K562 (cell line): ENCODE measurements around the gene MEIOB.

Experiments
- MAFK ChIP-seq: IDR thresholded peaks from 2 replicates; pipeline ENCODE4 v1.6.1; 2011; ENCODE audit warnings: low read length, improper control_type of control experiment
- RFX5 ChIP-seq: IDR thresholded peaks from 2 replicates; pipeline ENCODE4 v1.6.1; 2011; ENCODE audit warnings: low read depth, mild to moderate bottlenecking, improper control_type of control experiment, low read length
- TF ChIP-seq, protein P1 (sequence below): fragments of 450-650 bp; IDR thresholded peaks from 2 replicates; pipeline ENCODE4 v1.6.1; 2017; ENCODE audit warnings: mild to moderate bottlenecking, moderate library complexity
- TF ChIP-seq, protein P2 (sequence below), 3 experiments: IDR thresholded peaks in 2 of 3; conservative IDR thresholded peaks in 1 of 3; 2 replicates each; pipeline ENCODE4 v1.5.1; 2011 to 2012; ENCODE audit warnings: low read length in 3 of 3, mild to moderate bottlenecking in 3 of 3, control low read depth in 2 of 3, improper control_type of control experiment in 1 of 3, inconsistent platforms in 1 of 3, low read depth in 1 of 3, mixed read lengths in 1 of 3, moderate library complexity in 1 of 3; ENCODE audit not compliant: insufficient read depth in 2 of 3

DNA sequence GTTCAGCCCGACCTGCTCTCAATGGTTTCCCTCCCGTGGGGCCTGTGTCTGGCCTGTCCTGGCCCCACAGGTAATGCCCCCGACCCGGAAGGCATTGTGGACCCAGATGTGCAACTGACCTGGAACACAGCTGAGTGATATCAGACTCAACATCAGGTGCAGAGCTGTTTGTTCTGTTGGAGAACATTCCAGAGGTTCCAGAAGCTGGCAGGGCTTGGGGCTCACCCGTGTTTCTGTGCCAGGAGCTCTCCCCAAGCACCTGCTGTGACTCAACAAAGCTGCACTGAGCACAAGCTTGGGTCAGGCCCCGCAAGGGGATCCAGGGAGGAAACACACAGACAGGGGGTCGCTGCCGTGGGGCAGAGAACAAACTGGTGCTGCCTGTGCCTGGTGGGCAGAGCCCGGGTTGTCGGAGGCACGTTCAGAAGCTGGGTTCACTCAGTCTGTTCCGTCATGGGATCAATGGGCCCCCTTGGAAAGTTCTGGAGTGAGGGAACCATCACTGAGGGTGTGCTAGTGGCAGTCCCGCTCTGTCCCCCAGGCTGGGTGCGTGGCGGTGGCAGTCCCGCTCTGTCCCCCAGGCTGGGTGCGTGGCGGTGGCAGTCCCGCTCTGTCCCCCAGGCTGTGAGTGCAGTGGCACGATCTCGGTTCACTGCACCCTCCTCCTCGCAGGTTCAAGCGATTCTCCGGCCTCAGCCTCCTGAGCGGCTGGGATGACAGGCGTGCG is 24.1 kb upstream of the MEIOB start:
- no peak for TF ChIP-seq RFX5
- no peak for TF ChIP-seq MAFK
- TF ChIP-seq, protein P1, sequence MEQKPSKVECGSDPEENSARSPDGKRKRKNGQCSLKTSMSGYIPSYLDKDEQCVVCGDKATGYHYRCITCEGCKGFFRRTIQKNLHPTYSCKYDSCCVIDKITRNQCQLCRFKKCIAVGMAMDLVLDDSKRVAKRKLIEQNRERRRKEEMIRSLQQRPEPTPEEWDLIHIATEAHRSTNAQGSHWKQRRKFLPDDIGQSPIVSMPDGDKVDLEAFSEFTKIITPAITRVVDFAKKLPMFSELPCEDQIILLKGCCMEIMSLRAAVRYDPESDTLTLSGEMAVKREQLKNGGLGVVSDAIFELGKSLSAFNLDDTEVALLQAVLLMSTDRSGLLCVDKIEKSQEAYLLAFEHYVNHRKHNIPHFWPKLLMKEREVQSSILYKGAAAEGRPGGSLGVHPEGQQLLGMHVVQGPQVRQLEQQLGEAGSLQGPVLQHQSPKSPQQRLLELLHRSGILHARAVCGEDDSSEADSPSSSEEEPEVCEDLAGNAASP, result no peak
- TF ChIP-seq, protein P2, sequence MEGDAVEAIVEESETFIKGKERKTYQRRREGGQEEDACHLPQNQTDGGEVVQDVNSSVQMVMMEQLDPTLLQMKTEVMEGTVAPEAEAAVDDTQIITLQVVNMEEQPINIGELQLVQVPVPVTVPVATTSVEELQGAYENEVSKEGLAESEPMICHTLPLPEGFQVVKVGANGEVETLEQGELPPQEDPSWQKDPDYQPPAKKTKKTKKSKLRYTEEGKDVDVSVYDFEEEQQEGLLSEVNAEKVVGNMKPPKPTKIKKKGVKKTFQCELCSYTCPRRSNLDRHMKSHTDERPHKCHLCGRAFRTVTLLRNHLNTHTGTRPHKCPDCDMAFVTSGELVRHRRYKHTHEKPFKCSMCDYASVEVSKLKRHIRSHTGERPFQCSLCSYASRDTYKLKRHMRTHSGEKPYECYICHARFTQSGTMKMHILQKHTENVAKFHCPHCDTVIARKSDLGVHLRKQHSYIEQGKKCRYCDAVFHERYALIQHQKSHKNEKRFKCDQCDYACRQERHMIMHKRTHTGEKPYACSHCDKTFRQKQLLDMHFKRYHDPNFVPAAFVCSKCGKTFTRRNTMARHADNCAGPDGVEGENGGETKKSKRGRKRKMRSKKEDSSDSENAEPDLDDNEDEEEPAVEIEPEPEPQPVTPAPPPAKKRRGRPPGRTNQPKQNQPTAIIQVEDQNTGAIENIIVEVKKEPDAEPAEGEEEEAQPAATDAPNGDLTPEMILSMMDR (IDR thresholded peaks at IDR 0.05 in 2 of 3, conservative IDR thresholded peaks at IDR 0.05 in 1 of 3; ENCODE audit: insufficient read depth in 2 of 3, low read depth in 1 of 3, low read length in 3 of 3), result no peak
